Liver (tissue), 9 donors: ENCODE results near the gene NHERF2. TPM values are rescaled to one million over a fixed set of nuclear protein-coding genes. Genes with fewer than 3 reads are reported as not detected.

ENCODE experiments used
- DNase-seq: peaks from one replicate; pipeline ENCODE4 v3.0.0-alpha.2; 2017; ENCODE audit warnings: low spot score
- H3K27ac ChIP-seq, 2 donors: one replicate each; pipeline ENCODE4 v1.7.0; 2013; ENCODE audit warnings: inconsistent platforms in 2 of 2, low read length in 2 of 2, control low read depth in 1 of 2, low read depth in 1 of 2, mild to moderate bottlenecking in 1 of 2
- H3K27me3 ChIP-seq, 4 donors: one replicate each; pipeline versions ENCODE4 v1.6.1 to v1.7.0; 2013; ENCODE audit warnings: low read length in 3 of 4, inconsistent platforms in 1 of 4, mild to moderate bottlenecking in 1 of 4, moderate library complexity in 1 of 4; ENCODE audit not compliant: control insufficient read depth in 4 of 4, insufficient read depth in 4 of 4
- H3K36me3 ChIP-seq, 4 donors: one replicate each; pipeline versions ENCODE4 v1.6.1 to v1.7.0; 2013; ENCODE audit warnings: low read length in 3 of 4, mild to moderate bottlenecking in 3 of 4, low read depth in 1 of 4, moderate library complexity in 1 of 4; ENCODE audit not compliant: control insufficient read depth in 4 of 4, insufficient read depth in 3 of 4
- H3K4me1 ChIP-seq, 4 donors: one replicate each; pipeline versions ENCODE4 v1.6.1 to v1.7.0; 2013; ENCODE audit warnings: low read length in 3 of 4, mild to moderate bottlenecking in 3 of 4, moderate library complexity in 1 of 4; ENCODE audit not compliant: control insufficient read depth in 4 of 4, insufficient read depth in 4 of 4
- H3K4me3 ChIP-seq, 3 donors: one replicate each; pipeline versions ENCODE4 v1.6.1 to v1.7.0; 2013; ENCODE audit warnings: low read length in 3 of 3, control low read depth in 1 of 3, low read depth in 1 of 3, mild to moderate bottlenecking in 1 of 3
- H3K9ac ChIP-seq, 2 donors: one replicate each; pipeline ENCODE4 v1.7.0; 2013; ENCODE audit warnings: low read length in 2 of 2, mild to moderate bottlenecking in 2 of 2, moderate library complexity in 2 of 2, control low read depth in 1 of 2, low read depth in 1 of 2
- H3K9me3 ChIP-seq, 4 donors: one replicate each; pipeline versions ENCODE4 v1.6.1 to v1.7.0; 2013; ENCODE audit warnings: low read length in 3 of 4; ENCODE audit not compliant: control insufficient read depth in 4 of 4
- FOXA1 ChIP-seq: IDR thresholded peaks from 2 replicates; pipeline ENCODE4 v1.6.1; 2016; ENCODE audit warnings: antibody characterized with exemption
- GABPA ChIP-seq, 2 donors: IDR thresholded peaks in 1 of 2; conservative IDR thresholded peaks in 1 of 2; 2 replicates each; pipeline ENCODE4 v1.6.1; 2016; ENCODE audit warnings: antibody characterized with exemption in 2 of 2, mild to moderate bottlenecking in 1 of 2, moderate library complexity in 1 of 2
- HNF4A ChIP-seq, 2 donors: conservative IDR thresholded peaks; 2 replicates each; pipeline ENCODE4 v1.6.1; 2016; ENCODE audit warnings: antibody characterized with exemption in 2 of 2, mild to moderate bottlenecking in 2 of 2
- HNF4G ChIP-seq: IDR thresholded peaks from 2 replicates; pipeline ENCODE4 v1.6.1; 2016; ENCODE audit warnings: antibody characterized with exemption
- JUND ChIP-seq, 2 donors: IDR thresholded peaks; 2 replicates each; pipeline ENCODE4 v1.6.1; 2016; ENCODE audit warnings: antibody characterized with exemption in 2 of 2
- NR2F2 ChIP-seq: IDR thresholded peaks from 2 replicates; pipeline ENCODE4 v1.6.1; 2016; ENCODE audit warnings: antibody characterized with exemption
- RAD21 ChIP-seq, 2 donors: IDR thresholded peaks; 2 replicates each; pipeline ENCODE4 v1.6.1; 2016; ENCODE audit warnings: antibody characterized with exemption in 2 of 2, mild to moderate bottlenecking in 2 of 2
- RXRA ChIP-seq, 2 donors: IDR thresholded peaks; 2 replicates each; pipeline ENCODE4 v1.6.1; 2017 to 2018; ENCODE audit warnings: antibody characterized with exemption in 2 of 2, mild to moderate bottlenecking in 1 of 2
- YY1 ChIP-seq: IDR thresholded peaks from 2 replicates; pipeline ENCODE4 v1.6.1; 2016; ENCODE audit warnings: antibody characterized with exemption, mild to moderate bottlenecking
- WGBS: extraction: QIAGEN DNeasy Blood & Tissue Kit; methylation state at CpG from one replicate; pipeline ENCODE4 v1.1.7; 2013; 5-methylcytosine and 5-hydroxymethylcytosine counted together
- polyA plus RNA-seq, 2 donors: library from polyadenylated mRNA; stranded (reverse) in 1 of 2; unstranded in 1 of 2; fragments of 200-250 nt in 1 of 2; fragments of >200 nt in 1 of 2; fragmentation: Nextera tagmentation in 1 of 2; extraction: Ambion mirVana in 1 of 2; gene quantifications; one replicate each; pipeline versions ENCODE4 v1.2.1 to v1.2.3, GENCODE V29; 2013 to 2015
- total RNA-seq, 2 donors: library from RNA; depleted of rRNA; stranded (reverse); fragments of >200 nt; gene quantifications; one replicate each; pipeline ENCODE4 v1.2.3, GENCODE V29; 2014
- TF ChIP-seq, protein P1 (sequence below): fragments of 150-350 bp; IDR thresholded peaks from 2 replicates; pipeline ENCODE4 v1.5.1; 2017; ENCODE audit warnings: improper control_type of control experiment, low read depth, low read length; ENCODE audit not compliant: missing input control
- TF ChIP-seq, protein P2 (sequence below): IDR thresholded peaks from 2 replicates; pipeline ENCODE4 v1.6.1; 2016; ENCODE audit warnings: antibody characterized with exemption
- TF ChIP-seq, protein P3 (sequence below): IDR thresholded peaks from 2 replicates; pipeline ENCODE4 v1.6.1; 2016; ENCODE audit warnings: antibody characterized with exemption
- donor health status: healthy.
- donor health status: healthy.
- donor health status: healthy.
- donor health status: healthy.
- donor health status: healthy.

Gene NHERF2
- total and polyA plus RNA-seq, 4 donors: 36.6 to 205 (median 74.1) TPM

GRCh38 chr16:2077016-2077415 is 50.3 kb downstream of the NHERF2 start:
- DNase-seq: no peak
- WGBS: 92% methylated on average over 17 of the region's 17 CpGs
- Histone ChIP-seq H3K27me3 (no peaks in the 10 kb centered on the region), H3K4me1 (peaks cover 2 to 7% (median 3%) of the 10 kb centered on the region in 4 donors), H3K27ac (no peak overlapping the region), H3K36me3 (peaks cover 4 to 60% (median 21%) of the 10 kb centered on the region in 4 donors), H3K4me3 (no peak overlapping the region), H3K9me3 (no peaks in the 10 kb centered on the region), H3K9ac (no peak overlapping the region)
- TF ChIP-seq NR2F2 (no peak), YY1 (no peak), HNF4G (no peak), RXRA (IDR thresholded peaks at IDR 0.05) (no peak), RAD21 (IDR thresholded peaks at IDR 0.05) (no peak), FOXA1 (no peak), HNF4A (conservative IDR thresholded peaks at IDR 0.05) (no peak)
- TF ChIP-seq, protein P1, sequence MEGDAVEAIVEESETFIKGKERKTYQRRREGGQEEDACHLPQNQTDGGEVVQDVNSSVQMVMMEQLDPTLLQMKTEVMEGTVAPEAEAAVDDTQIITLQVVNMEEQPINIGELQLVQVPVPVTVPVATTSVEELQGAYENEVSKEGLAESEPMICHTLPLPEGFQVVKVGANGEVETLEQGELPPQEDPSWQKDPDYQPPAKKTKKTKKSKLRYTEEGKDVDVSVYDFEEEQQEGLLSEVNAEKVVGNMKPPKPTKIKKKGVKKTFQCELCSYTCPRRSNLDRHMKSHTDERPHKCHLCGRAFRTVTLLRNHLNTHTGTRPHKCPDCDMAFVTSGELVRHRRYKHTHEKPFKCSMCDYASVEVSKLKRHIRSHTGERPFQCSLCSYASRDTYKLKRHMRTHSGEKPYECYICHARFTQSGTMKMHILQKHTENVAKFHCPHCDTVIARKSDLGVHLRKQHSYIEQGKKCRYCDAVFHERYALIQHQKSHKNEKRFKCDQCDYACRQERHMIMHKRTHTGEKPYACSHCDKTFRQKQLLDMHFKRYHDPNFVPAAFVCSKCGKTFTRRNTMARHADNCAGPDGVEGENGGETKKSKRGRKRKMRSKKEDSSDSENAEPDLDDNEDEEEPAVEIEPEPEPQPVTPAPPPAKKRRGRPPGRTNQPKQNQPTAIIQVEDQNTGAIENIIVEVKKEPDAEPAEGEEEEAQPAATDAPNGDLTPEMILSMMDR: no peak
- TF ChIP-seq, protein P2, sequence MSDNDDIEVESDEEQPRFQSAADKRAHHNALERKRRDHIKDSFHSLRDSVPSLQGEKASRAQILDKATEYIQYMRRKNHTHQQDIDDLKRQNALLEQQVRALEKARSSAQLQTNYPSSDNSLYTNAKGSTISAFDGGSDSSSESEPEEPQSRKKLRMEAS: no peak
- TF ChIP-seq, protein P3, sequence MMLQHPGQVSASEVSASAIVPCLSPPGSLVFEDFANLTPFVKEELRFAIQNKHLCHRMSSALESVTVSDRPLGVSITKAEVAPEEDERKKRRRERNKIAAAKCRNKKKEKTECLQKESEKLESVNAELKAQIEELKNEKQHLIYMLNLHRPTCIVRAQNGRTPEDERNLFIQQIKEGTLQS: no peak

- H3K9me3 ChIP-seq: no peaks in the 10 kb centered on the region
- whole genome bisulfite sequencing: 95% methylated on average over 21 of the region's 21 CpGs
- no peak overlapping the region for H3K27ac ChIP-seq
- no peak overlapping the region for H3K4me3 ChIP-seq
- no peaks in the 10 kb centered on the region for H3K27me3 ChIP-seq
- H3K36me3 ChIP-seq: peaks cover 0 to 53% (median 18%) of the 10 kb centered on the region in 4 donors
- H3K4me1 ChIP-seq: peaks cover 2 to 13% (median 7%) of the 10 kb centered on the region in 4 donors
- TF ChIP-seq HNF4A (conservative IDR thresholded peaks at IDR 0.05) (no peak), JUND (IDR thresholded peaks at IDR 0.05) (no peak), YY1 (no peak), GABPA (IDR thresholded peaks at IDR 0.05 in 1 of 2, conservative IDR thresholded peaks at IDR 0.05 in 1 of 2) (no peak)
- TF ChIP-seq, protein P1: no peak
- no peak for DNase-seq
- H3K9ac ChIP-seq: no peak overlapping the region
Measured at GRCh38 chr16:2077696-2078095, 51.0 kb downstream of the NHERF2 start.

GRCh38 chr16:2078096-2078495 is 51.4 kb downstream of the NHERF2 start:
- DNase-seq: no peak
- Histone ChIP-seq H3K27ac (no peak overlapping the region), H3K9me3 (no peaks in the 10 kb centered on the region), H3K4me3 (no peak overlapping the region), H3K27me3 (no peaks in the 10 kb centered on the region), H3K4me1 (peaks cover 2 to 17% (median 7%) of the 10 kb centered on the region in 4 donors), H3K36me3 (peaks cover 0 to 49% (median 14%) of the 10 kb centered on the region in 4 donors), H3K9ac (no peak overlapping the region)
- TF ChIP-seq JUND (IDR thresholded peaks at IDR 0.05): no peak
- no peak for TF ChIP-seq HNF4G
- TF ChIP-seq, protein P2: no peak
- no peak for TF ChIP-seq YY1
- 98% methylated on average over 7 of the region's 7 CpGs for WGBS
